ENCODE results near the gene PCP4L1. TPM values are rescaled to one million over a fixed set of nuclear protein-coding genes. Genes with fewer than 3 reads are reported as not detected.

Gene PCP4L1
- 2.5 and 3.3 TPM in 2 replicates for total RNA-seq (2022)
- percentile 32 among the genes with signal in this experiment for Bru-seq, nascent RNA
- BruChase-seq, experiment 1, labeled RNA remaining after a 2-hour chase, result percentile 32 among the genes with signal in this experiment
- BruChase-seq, experiment 2, labeled RNA remaining after a 6-hour chase, result percentile 33 among the genes with signal in this experiment
- long read RNA-seq, partial matches to known transcripts, result 1 of 5 reads
- long read RNA-seq, other reads (novel, unspliced or antisense), result 1 of 5 reads

- POLR2A ChIA-PET, result interaction anchor here (0.7 kb wide), 1 partner anchor 33 kb away, joined by 21 read pairs; the partner anchor contains the start of gene TOMM40L
- Mint-ChIP-seq H3K36me3 (ENCODE audit: insufficient read depth, unreplicated experiment) (peaks cover 12% of the 10 kb centered on the region), H3K4me1 (ENCODE audit: low read depth, unreplicated experiment) (peaks cover 24% of the 10 kb centered on the region), H3K4me3 (ENCODE audit: unreplicated experiment) (peak within 1 kb of the TSS; percentile 47), H3K27me3 (ENCODE audit: insufficient read depth, unreplicated experiment) (no peaks in the 10 kb centered on the region), H3K9me3 (ENCODE audit: unreplicated experiment) (peaks cover 22% of the 10 kb centered on the region), H3K27ac (ENCODE audit: unreplicated experiment) (no peak within 1 kb of the TSS)
- H3K36me3 ChIP-seq (ENCODE audit: control insufficient read depth, insufficient read depth, low read length), result no peaks in the 10 kb centered on the region
- H3K4me3 ChIP-seq (ENCODE audit: low read depth, low read length), result peak within 1 kb of the TSS; percentile 39
- no peak for TF ChIP-seq CTCF (IDR thresholded peaks at IDR 0.05; ENCODE audit: insufficient read depth in 1 of 2, low read depth in 1 of 2, low read length in 1 of 2, severe bottlenecking in 1 of 2, unreplicated experiment in 1 of 2)
- no TSS peak for BruUV-seq (replicated peaks)
- peaks cover 14% of the 10 kb centered on the region for H3K9me3 ChIP-seq
- DNase-seq, result peak; percentile 59 to 70
- H3K27me3 ChIP-seq (replicated peaks; ENCODE audit: control insufficient read depth, insufficient read depth, low read length), result no peaks in the 10 kb centered on the region
- CTCF ChIA-PET, result no interaction called here
- intact Hi-C loops (cut with micrococcal nuclease; ENCODE audit: unreplicated experiment), result no loop called here
- peaks cover 13% of the 10 kb centered on the region; the same call in 1 of the 2 replicates for H3K4me1 ChIP-seq
Measured at GRCh38 chr1:161258439-161259344, at the start of gene PCP4L1. Gene PCP4L1 (plus strand): TSS chr1:161258745. CDS start chr1:161258975, 230 bp downstream.

GRCh38 chr1:161209790-161210409 lies 48.6 kb upstream of the PCP4L1 start:
- ChIA-PET CTCF (interaction anchor here (1.1 to 1.9 kb wide), 4 partner anchors 14 to 173 kb away, joined by 3 to 13 read pairs (median 6); partner anchors contain the start of genes APOA2 and TOMM40L), POLR2A (interaction anchor here (1.4 to 1.8 kb wide), 2 partner anchors 14 to 16 kb away, joined by 4 to 5 read pairs; partner anchors contain the start of gene TOMM40L)
- H3K27me3 ChIP-seq (replicated peaks; ENCODE audit: control insufficient read depth, insufficient read depth, low read length), result no peaks in the 10 kb centered on the region
- peaks cover 30% of the 10 kb centered on the region for H3K4me1 Mint-ChIP-seq (ENCODE audit: low read depth, unreplicated experiment)
- no peak overlapping the region for H3K4me3 Mint-ChIP-seq (ENCODE audit: unreplicated experiment)
- no TSS peak for BruUV-seq (replicated peaks)
- intact Hi-C loops (cut with micrococcal nuclease; ENCODE audit: unreplicated experiment), result loop anchor here (1.0 kb wide), 3 partner anchors 15 to 164 kb away; no protein-coding TSS in a partner anchor
- H3K9me3 Mint-ChIP-seq (ENCODE audit: unreplicated experiment), result no peaks in the 10 kb centered on the region
- peaks cover 65% of the 10 kb centered on the region for H3K36me3 Mint-ChIP-seq (ENCODE audit: insufficient read depth, unreplicated experiment)
- TF ChIP-seq CTCF (IDR thresholded peaks at IDR 0.05; ENCODE audit: insufficient read depth in 1 of 2, low read depth in 1 of 2, low read length in 1 of 2, severe bottlenecking in 1 of 2, unreplicated experiment in 1 of 2), result peak; percentile 93 to 95
- no peaks in the 10 kb centered on the region for H3K27me3 Mint-ChIP-seq (ENCODE audit: insufficient read depth, unreplicated experiment)
- H3K9me3 ChIP-seq, result no peaks in the 10 kb centered on the region
- peaks cover 9% of the 10 kb centered on the region for H3K36me3 ChIP-seq (ENCODE audit: control insufficient read depth, insufficient read depth, low read length)
- DNase-seq, result peak; percentile 89 to 92
- H3K4me3 ChIP-seq (ENCODE audit: low read depth, low read length), result no peak overlapping the region
- peak overlapping the region; percentile 29 for H3K27ac Mint-ChIP-seq (ENCODE audit: unreplicated experiment)
- H3K4me1 ChIP-seq, result peaks cover 17% of the 10 kb centered on the region

- no peaks in the 10 kb centered on the region for H3K9me3 ChIP-seq
- POLR2A ChIA-PET, result no interaction called here
Measured at GRCh38 chr1:161214369-161214768, 44.2 kb upstream of the PCP4L1 start.

More at GRCh38 chr1:161214369-161214768, 44.2 kb upstream of the PCP4L1 start:
- H3K27me3 ChIP-seq (replicated peaks; ENCODE audit: control insufficient read depth, insufficient read depth, low read length), result no peaks in the 10 kb centered on the region
- CTCF ChIA-PET, result interaction anchor here (0.7 kb wide), 1 partner anchor 317 kb away, joined by 8 read pairs; no protein-coding TSS in a partner anchor
- no peaks in the 10 kb centered on the region for H3K27me3 Mint-ChIP-seq (ENCODE audit: insufficient read depth, unreplicated experiment)
- H3K27ac Mint-ChIP-seq (ENCODE audit: unreplicated experiment), result peak overlapping the region; percentile 2
- DNase-seq, result no peak
- peaks cover 52% of the 10 kb centered on the region for H3K4me1 Mint-ChIP-seq (ENCODE audit: low read depth, unreplicated experiment)
- H3K9me3 Mint-ChIP-seq (ENCODE audit: unreplicated experiment), result no peaks in the 10 kb centered on the region
- intact Hi-C loops (cut with micrococcal nuclease; ENCODE audit: unreplicated experiment), result no loop called here
- no peak overlapping the region for H3K4me3 ChIP-seq (ENCODE audit: low read depth, low read length)
- no peak for TF ChIP-seq CTCF (IDR thresholded peaks at IDR 0.05; ENCODE audit: insufficient read depth in 1 of 2, low read depth in 1 of 2, low read length in 1 of 2, severe bottlenecking in 1 of 2, unreplicated experiment in 1 of 2)
- no peak overlapping the region for H3K4me3 Mint-ChIP-seq (ENCODE audit: unreplicated experiment)
- H3K36me3 Mint-ChIP-seq (ENCODE audit: insufficient read depth, unreplicated experiment), result peaks cover 58% of the 10 kb centered on the region
- peaks cover 9% of the 10 kb centered on the region for H3K36me3 ChIP-seq (ENCODE audit: control insufficient read depth, insufficient read depth, low read length)
- H3K4me1 ChIP-seq, result peaks cover 60% of the 10 kb centered on the region
- no TSS peak for BruUV-seq (replicated peaks)
